Right kidney (tissue), 1 donor: ENCODE data around the gene DTNB.
A peak's percentile ranks its signal among the peaks of the same experiment; 100 is the strongest.

ENCODE experiments used
- DNase-seq: peaks from one replicate; pipeline ENCODE4 v3.0.0-alpha.2; 2016

The DTNB gene

GRCh38 chr2:25385910-25386309 lies 287.5 kb downstream of the DTNB start:
- DNase-seq: no peak

DNA sequence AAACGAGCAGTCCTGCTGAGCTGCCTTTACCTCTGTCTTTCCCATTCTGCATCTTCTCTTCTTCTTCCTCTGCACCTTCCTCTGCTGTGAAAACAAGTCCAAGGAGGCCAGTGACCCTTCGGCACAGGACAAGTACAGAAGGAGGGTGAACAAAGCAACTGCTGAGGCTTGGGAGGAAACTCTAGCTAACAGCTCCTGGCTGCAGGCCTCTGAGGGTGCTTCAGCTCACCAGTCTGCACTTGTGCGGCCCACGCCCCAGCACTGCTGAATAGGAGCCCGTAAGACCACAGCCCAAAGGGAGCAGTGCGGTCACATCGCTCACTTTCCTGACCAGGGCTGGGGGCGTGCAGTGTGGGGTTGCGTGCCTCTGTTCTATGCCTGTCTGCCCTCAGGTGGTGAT lies 289.6 kb downstream of the DTNB start:
- DNase-seq: no peak

- DNase-seq: no peak
Measured at GRCh38 chr2:25381502-25381901, 291.9 kb downstream of the DTNB start.

DNA sequence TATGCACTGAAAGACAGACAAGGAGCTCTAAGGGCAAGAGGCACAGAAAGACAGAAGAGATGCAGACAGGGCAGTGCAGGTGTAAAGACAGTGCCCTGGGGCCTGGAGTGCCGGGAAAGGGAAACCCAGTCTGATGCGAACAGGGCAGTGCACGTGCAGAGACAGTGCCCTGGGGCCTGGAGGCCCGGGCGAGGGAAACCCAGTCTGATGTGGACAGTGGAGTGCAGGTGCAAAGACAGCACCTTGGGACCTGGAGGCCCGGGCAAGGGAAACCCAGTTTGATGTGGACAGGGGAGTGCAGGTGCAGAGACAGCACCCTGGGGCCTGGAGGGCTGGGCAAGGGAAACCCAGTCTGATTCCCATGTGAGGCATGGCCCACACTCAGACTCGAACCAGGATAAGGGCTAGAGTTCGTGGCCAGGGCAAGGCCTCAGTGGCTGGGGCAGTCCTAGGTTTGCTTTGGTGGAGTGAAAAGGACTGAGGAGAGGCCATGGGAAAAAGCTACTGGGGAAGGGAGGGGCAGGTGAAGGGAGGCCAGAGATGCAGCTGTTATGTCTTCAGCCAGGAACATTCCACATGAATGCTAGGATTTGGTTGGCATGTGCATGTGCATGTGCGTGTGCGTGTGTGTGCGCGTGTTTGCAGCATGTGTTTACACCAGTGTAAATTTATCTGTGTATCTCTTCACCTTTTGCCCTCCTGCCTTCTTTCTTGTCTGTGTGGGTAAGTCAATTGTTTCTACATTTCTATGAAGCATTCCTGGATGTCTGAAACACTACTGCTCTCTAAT lies 292.6 kb downstream of the DTNB start:
- DNase-seq: no peak

DNA sequence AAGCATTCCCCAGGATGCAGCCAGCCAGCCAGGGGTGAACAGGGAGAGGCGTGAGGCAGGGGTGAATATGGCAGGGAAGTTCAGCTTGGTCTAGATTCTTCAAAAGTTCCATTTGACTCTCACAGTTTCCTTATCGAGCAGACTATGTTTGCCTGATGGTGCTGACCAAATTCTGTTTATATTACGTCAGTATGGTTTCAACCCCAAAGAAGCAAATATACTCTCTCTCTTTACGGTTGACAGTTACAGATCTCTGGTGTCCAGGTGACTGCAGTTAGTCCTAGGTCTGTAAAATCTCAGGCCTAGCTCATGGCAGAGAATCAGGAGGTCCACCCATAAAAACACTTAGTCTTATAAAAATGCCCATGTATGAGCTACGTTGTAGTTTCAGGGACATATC lies 293.4 kb downstream of the DTNB start:
- DNase-seq: no peak

GRCh38 chr2:25379535-25379934 lies 293.8 kb downstream of the DTNB start:
- no peak for DNase-seq

DNA sequence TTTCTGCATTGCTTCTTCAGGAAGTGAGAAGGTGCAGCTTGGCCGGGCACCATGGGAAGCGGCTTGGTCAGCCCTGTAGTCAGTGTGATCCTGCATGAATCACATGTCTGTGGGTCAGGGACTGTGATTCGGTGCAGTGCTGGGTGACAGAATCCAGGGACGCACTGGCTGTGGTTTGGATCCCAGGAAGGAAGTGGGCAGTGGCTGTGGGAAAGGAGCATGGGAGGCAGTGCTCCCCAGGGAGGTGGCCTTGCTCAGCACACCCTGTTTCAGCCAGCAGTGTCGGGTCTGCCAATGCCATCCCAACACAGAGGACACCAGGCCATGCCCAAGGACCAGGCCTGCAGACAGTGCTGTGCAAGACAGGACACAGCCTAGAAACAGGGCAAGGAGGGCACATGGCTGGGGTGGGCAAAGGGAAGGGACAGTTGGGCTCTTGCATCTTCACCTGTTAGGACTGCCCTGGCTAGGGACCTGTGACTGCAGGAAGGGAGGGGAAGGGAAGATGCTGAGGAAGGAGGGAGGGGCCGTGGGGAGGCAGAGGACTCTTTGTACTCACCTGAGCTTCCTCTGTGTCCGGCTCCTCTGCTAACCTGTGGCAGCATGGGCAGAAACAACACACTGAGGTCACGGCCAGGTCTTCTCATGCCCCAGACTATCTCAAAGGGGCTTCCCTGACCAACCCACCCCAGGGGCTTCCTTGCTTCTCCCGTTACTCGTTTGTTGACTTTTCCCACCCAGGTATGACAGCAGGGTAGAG lies 294.5 kb downstream of the DTNB start:
- DNase-seq: no peak

GRCh38 chr2:25377822-25378421 lies 295.5 kb downstream of the DTNB start:
- no peak for DNase-seq

DNA sequence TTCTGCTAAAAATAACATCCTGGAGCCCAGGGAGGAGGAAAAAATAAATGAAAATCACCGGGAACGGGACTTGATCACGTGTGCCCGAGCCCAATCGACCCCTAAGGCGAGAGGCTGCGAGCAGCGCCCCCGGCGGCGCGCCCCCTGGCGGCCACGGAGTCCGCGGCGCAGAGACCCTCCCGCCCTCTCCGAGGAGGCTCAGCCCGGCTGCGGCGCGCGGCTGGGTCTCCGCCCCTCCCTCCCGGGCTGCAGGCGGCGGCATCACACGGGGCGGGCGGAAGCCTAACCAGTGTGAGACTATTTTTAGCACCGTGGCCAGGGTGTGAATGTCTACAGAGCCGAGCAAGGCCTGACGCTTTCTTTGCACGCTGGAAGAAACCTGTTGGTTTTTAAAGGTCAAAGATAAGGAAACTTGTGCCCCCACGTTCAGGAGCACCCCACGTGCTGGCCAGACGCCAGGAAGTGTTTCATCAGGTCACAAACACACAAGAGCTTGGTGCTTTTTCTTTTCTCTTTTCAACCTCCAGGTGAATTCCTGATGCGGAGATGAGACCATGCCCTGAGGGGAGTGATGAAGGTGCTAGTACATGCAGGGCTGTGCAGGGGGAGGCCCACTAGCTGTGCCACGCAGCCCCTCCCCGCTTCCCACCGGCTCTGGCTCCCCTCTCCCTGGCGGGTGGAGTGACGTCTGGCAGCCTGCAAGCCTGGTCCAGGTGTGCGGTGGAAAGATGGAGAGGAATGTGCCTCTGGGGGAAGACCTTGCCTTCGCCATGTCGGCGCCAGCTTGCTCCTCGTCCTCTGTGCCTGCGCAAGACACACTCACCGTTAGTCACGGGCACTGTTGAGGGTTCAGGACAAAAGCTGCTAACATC lies 296.4 kb downstream of the DTNB start:
- DNase-seq: peak; percentile 83

- DNase-seq: no peak
Measured at GRCh38 chr2:25375989-25376545, 297.3 kb downstream of the DTNB start.

DNA sequence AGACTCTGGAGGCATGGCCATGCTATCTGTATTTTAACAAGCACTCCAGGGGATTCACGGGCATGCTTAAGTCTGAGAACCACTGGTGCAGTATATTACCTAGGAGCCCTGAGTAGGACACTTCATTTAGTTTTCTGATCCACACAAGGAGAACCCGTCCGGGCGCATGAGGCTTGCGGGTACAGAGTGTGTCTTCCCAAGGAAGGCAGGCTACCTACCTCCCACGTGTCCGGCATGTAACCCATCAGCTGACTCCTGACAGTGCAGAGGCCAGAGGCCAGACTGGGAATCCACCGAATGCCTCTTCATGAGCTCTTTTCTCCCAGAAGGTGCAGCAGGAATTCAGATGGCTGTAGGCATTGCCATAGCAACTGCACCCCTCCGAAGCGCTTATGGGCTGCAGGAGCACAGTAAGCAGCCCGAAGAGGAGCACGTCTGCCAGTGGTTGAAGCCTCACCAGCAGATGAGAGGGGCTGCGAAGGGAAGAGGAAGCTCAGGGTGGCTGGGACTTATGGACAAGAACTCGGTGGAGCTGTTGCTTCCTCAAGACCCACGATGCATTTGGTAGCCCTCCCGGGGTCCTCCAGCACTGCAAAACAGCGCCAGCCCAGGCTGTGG lies 297.9 kb downstream of the DTNB start:
- DNase-seq: no peak

DNA sequence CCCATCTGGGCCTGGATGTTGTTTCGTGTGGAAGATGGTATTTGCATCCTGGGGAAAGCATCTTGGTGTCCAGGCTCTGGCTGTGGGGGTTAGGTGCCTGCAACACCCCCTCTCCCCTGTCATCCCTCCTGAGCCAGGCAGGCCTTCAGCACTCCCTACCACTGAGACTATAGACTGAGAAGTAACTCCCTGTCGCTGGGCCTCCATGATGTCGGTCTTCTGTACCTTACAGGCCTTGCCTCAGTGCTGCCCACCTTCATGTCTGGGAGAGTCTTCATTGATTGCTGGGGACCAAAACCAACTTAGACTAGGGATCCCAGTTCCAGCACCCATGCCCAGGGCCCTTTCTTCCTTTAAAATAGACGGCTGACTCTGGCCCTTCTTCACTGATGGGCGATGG lies 298.6 kb downstream of the DTNB start:
- DNase-seq: no peak

GRCh38 chr2:25374411-25374810 lies 299.0 kb downstream of the DTNB start:
- no peak for DNase-seq

- no peak for DNase-seq
Measured at GRCh38 chr2:25373269-25373981, 300.0 kb downstream of the DTNB start.

DNA sequence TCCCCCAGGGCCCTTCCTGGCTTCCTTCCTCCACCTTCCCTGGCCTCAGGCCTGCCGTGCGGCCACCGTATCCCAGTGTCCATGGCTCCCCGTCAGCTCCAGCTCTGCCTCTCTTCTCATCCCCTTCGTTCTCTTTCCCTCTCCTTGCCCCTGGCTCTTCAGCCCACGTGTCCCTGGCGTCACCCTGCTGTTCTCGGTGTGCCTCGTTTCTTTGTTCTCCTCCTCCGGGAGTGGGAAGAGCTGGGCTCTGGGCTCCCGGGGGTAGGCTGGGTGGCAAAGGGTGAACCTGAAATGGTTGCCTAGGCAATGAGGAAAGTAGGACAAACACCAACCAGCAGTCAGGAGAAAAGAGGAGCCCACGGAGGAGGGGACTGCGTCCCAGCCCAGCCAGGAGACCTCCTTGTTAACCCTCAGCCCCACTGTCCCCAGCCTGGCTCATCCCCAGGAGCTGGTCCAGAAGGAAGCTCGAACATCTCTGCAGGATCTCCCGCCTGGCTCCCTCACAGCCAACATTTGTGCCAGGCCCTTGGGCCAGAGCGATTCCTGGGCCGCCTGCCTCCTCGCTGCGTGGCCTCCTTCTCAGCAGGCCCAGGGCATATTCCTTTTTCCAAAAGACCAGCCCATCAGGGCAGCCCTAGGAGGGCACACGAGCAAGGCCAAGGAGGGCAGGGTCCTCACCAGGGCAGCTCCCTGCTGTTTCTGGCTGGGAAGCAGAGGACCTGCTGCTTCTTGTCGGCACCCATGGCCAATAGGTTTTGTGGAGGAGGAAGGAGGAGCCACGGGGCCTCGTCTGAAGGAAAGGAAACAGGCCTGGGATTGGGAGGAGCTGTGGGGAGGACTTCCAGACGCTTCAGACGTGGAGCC lies 300.7 kb downstream of the DTNB start:
- no peak for DNase-seq

GRCh38 chr2:25371253-25372241 lies 301.8 kb downstream of the DTNB start:
- DNase-seq: no peak

- DNase-seq: no peak
Measured at GRCh38 chr2:25369876-25370275, 303.5 kb downstream of the DTNB start.

DNA sequence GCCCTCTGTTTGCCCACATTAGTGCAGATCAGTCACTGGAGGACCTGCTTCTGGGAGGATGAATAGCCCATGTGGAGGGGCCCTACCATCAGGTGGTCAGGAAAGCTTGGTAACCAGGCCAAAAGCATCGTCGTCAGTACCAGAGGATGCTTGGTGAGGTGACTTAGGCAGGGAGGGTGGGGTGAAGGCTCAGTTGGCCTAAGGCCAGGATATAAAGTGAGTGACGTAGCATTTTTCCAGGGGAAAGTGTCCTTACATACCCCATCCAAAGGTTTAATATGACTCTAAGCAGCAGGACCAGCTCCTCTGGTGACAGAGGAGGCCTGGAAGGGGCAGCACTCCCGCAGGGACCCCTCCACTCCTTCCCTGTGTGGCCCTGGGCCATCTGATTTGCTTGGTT lies 303.9 kb downstream of the DTNB start:
- no peak for DNase-seq

DNA sequence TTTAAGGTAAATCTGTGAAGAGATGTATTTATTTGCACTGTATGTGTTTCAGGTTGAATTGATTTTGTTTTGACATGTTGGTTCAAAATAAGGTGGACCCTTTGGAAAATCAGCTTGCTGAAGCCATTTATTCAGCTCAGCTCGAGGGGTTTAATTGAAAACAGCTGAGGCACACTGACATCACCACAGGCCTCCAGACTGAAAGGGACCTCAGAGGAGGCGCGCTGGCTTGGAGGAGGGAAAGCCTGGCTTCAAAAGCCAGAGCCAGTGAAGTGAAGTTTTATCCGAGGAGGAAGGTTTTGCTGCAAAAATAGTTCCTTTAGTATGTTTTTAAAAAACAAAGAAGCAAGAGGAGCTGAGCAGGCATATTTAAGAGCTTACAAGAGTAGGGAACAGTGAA lies 304.7 kb downstream of the DTNB start:
- DNase-seq: no peak
